ENCODE data around the gene SPAG6.

GRCh38 chr10:22464966-22465629 lies 119.8 kb downstream of the SPAG6 start:
- TF ChIP-seq CTCF (IDR thresholded peaks at IDR 0.05; ENCODE audit: insufficient read depth, low read length, poor library complexity, severe bottlenecking): no peak
- TF ChIP-seq EZH2phosphoT487 (conservative IDR thresholded peaks at IDR 0.05; ENCODE audit: low read length): no peak

All from SU-DHL-6 (cell line).